ENCODE results near the gene FAM131C. TPM values are rescaled to one million over a fixed set of nuclear protein-coding genes. Genes with fewer than 3 reads are reported as not detected.

FAM131C gene
- polyA plus RNA-seq, 3 donors from 2014 or later: not detected

DNA sequence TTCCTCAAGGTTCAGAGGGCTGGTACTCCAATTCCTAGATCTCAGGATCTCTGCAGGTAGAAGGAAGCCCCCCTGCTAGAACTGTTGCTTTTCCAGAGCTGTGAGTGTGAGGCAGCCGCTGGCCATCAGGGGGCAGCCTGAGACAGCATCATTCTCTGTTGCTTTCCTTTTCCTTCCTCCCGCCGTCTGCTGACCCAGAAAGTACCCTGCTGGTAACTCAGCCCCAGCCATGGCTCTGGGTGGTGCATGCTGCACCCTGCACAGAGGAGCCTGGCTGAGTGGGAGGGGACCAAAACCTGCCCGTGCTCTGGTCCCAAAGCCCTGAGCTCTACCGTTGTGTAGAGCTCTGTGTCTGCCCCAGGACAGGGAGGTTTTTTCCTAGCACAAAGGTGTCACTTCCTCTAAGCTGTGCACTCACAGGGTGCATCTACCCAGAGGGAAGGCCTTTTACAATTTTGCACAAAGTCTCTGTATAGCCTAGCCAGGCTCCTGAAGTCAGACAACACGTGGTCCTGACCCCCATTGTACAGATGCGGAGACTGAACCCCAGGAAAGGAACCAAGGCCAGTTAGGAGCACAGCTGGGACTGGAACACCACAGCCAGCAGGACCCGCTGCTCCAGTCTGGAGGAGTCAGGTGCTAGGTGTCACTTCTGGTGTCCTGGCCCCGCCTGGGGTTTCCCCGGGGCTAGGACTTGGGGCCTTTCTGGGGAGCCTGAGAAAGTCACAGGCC lies 5.6 kb upstream of the FAM131C start:
- Mint-ChIP-seq H3K9me3 (no peaks in the 10 kb centered on the region), H3K27me3 (ENCODE audit: low read depth in 3 of 3) (peaks cover 6 to 8% (median 7%) of the 10 kb centered on the region in 3 donors), H3K27ac (peak overlapping the region; percentile 59 to 93 (median 76)), H3K4me3 (peak overlapping the region; percentile 79 to 95 (median 87)), H3K4me1 (peaks cover 11 to 18% of the 10 kb centered on the region in 2 donors), H3K36me3 (no peaks in the 10 kb centered on the region)
- DNase-seq: peak; percentile 76 to 80 (median 76)

GRCh38 chr1:16077406-16078245 lies 4.2 kb upstream of the FAM131C start:
- no peak for DNase-seq
- Mint-ChIP-seq H3K4me1 (peaks cover 17 to 23% of the 10 kb centered on the region in 2 donors), H3K9me3 (no peaks in the 10 kb centered on the region), H3K27me3 (ENCODE audit: low read depth in 3 of 3) (peaks cover 7 to 12% (median 10%) of the 10 kb centered on the region in 3 donors), H3K36me3 (no peaks in the 10 kb centered on the region), H3K27ac (peak overlapping the region in 1 of 6 donors; percentile 40), H3K4me3 (peak overlapping the region in 3 of 5 donors; percentile 25 to 51 (median 47))

DNA sequence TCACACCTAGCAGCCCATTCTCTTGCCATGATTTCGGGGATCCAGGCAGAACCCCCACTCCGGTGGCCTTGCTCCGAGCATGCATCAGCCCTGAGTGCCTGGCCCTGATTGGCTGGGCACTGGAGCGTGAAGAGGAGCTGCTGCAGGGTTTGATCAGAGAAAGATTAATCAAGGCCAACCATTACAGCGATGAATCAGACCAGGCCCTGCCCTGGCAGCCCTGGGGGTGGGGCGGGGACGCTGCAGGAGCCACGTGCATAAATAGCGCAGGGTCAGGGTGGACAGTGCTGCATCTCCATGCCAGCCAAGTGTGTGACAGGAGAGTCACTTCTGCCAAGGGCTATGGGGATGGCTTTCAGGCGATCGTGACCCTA lies 3.4 kb upstream of the FAM131C start:
- H3K4me3 Mint-ChIP-seq: no peak overlapping the region

DNA sequence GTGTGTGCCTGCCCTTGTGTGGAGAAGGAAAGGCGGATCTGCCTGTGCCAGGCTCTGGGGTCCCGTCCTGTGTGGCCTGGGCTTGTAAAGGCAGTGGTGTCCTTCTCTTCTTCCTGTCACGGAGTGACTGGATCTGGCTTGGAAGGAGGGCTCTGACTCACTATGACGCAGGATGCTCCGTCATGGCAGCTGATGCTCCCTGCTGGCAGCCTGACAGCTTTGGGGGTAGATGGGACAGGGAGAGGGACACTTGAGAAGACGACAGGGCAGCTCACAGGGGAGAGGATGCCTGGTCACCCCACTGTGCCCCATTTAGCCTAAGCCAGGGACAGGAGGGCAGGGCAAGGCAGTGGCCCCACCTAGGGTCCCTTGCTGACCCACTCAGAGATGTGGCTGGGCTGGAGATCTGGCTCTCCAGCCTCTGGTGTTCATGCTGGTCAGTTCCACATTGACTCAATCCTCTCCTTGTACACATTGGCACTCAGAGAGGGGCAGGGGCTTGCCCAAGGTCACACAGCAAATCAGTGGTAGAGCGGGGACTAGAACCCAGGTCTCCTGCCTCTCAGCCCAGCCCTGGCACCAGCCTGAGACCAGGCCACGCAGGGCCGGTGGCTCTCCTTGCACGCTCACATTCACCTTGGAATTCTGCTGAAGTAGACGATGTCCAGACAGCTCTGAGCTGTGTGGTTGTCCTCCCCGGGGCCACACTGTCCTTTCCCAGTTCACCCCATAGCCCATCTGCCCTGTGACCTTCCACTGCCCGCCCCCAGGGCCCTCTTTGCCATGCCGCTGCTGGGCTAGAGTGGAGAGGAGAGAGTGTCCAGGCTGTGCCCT lies 2.8 kb upstream of the FAM131C start:
- H3K9me3 Mint-ChIP-seq: no peaks in the 10 kb centered on the region
- peaks cover 9 to 16% (median 10%) of the 10 kb centered on the region in 3 donors for H3K27me3 Mint-ChIP-seq (ENCODE audit: low read depth in 3 of 3)
- H3K36me3 Mint-ChIP-seq: no peaks in the 10 kb centered on the region
- H3K27ac Mint-ChIP-seq: peak overlapping the region in 1 of 6 donors; percentile 40
- H3K4me1 Mint-ChIP-seq: peaks cover 17 to 25% of the 10 kb centered on the region in 2 donors
- H3K4me3 Mint-ChIP-seq: no peak overlapping the region
- DNase-seq: no peak

More for the DNA sequence above, 3.4 kb upstream of the FAM131C start:
- DNase-seq: no peak
- H3K4me1 Mint-ChIP-seq: peaks cover 17 to 25% of the 10 kb centered on the region in 2 donors
- H3K27ac Mint-ChIP-seq: no peak overlapping the region
- H3K36me3 Mint-ChIP-seq: no peaks in the 10 kb centered on the region
- H3K9me3 Mint-ChIP-seq: no peaks in the 10 kb centered on the region
- H3K27me3 Mint-ChIP-seq (ENCODE audit: low read depth in 3 of 3): peaks cover 9 to 16% (median 10%) of the 10 kb centered on the region in 3 donors

- Mint-ChIP-seq H3K27me3 (ENCODE audit: low read depth in 3 of 3) (peaks cover 9 to 16% (median 10%) of the 10 kb centered on the region in 3 donors), H3K27ac (no peak overlapping the region), H3K4me1 (peaks cover 23 to 24% of the 10 kb centered on the region in 2 donors), H3K36me3 (no peaks in the 10 kb centered on the region), H3K9me3 (no peaks in the 10 kb centered on the region), H3K4me3 (no peak overlapping the region)
- no peak for DNase-seq
Observed at GRCh38 chr1:16075337-16076030, 2.0 kb upstream of the FAM131C start.

- Mint-ChIP-seq H3K9me3 (no peaks in the 10 kb centered on the region), H3K4me3 (peak overlapping the region; percentile 72 to 85 (median 77)), H3K27me3 (ENCODE audit: low read depth in 3 of 3) (peaks cover 9 to 18% (median 10%) of the 10 kb centered on the region in 3 donors), H3K4me1 (peaks cover 25 to 29% of the 10 kb centered on the region in 2 donors), H3K27ac (no peak overlapping the region), H3K36me3 (no peaks in the 10 kb centered on the region)
- no peak for DNase-seq
Observed at GRCh38 chr1:16074217-16074616, 766 bp upstream of the FAM131C start.

DNA sequence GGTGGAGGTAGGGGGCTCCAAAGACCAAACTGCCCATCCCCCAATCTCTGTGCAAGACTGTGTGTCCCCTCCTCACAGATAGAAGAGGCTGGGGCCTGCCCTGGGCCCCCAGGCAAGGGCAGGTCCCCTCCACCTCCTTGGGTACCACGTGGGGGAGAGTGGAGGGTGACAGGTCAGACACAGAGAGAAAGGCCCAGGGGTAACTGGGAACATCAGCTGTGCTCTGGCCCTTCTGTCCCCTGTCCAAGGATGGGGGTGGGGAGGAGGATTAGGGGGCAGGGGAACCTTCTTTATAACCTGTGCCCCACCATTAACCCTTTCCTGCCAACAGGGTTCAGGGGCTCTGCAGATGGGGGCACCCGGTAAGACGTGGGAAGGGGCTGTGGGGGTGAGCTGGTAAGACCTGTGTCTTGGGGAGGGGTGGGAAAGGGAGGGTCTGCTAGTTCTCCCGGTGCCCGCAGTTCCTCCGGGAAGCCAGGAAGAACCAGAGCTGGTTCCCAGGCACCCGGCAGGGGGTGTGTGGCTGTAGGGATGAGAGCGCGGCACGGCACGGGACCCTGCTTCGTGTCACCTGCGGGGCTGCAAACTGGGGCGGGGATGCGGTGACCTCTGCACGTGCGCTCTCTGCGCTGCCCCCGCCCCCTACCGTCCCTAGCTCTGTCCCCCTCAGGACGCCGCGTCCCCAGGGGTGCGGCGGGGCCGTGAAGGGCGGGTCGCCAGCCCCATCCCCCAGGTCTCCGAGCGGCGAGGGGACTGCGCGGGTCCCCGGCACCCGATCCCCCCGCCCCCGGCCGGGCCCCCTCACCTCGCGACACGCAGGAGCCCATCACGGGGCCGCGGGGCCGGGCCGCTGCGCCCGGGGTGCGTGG lies 601 bp downstream of the FAM131C start:
- Mint-ChIP-seq H3K9me3 (no peaks in the 10 kb centered on the region), H3K36me3 (no peaks in the 10 kb centered on the region), H3K27ac (no peak overlapping the region), H3K27me3 (ENCODE audit: low read depth in 3 of 3) (peaks cover 5 to 18% (median 12%) of the 10 kb centered on the region in 3 donors), H3K4me1 (peaks cover 19 to 22% of the 10 kb centered on the region in 2 donors), H3K4me3 (no peak overlapping the region)
- no peak for DNase-seq

GRCh38 chr1:16072095-16072494 lies 1.4 kb downstream of the FAM131C start:
- H3K27me3 Mint-ChIP-seq (ENCODE audit: low read depth in 3 of 3): peaks cover 10 to 15% (median 10%) of the 10 kb centered on the region in 3 donors
- no peak overlapping the region for H3K4me3 Mint-ChIP-seq

DNA sequence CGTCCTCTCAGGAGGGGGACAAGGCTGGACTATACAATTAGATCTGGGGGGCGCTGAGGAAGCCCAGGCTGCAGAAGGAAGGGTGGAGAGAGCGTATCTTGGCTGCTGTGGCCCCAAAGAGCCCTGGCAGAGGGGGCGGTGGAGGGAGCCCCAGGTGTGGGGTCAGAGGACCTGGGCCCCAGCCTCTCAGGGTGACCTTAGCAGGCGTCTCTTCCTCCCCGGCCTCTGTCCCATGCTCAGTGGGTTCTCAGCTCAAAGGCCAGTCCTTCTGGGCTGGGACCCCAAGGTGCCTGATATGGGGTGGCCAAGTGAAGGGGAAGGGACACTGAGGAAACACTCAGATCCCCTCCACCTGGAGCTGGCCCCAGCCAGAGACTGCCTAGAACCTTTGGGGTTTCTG lies 1.8 kb downstream of the FAM131C start:
- Mint-ChIP-seq H3K36me3 (no peaks in the 10 kb centered on the region), H3K9me3 (no peaks in the 10 kb centered on the region), H3K4me3 (no peak overlapping the region), H3K27ac (no peak overlapping the region), H3K27me3 (ENCODE audit: low read depth in 3 of 3) (peaks cover 10 to 15% (median 10%) of the 10 kb centered on the region in 3 donors), H3K4me1 (peaks cover 17 to 22% of the 10 kb centered on the region in 2 donors)
- DNase-seq: no peak

More at GRCh38 chr1:16072095-16072494, 1.4 kb downstream of the FAM131C start:
- Mint-ChIP-seq H3K9me3 (no peaks in the 10 kb centered on the region), H3K36me3 (no peaks in the 10 kb centered on the region), H3K27ac (no peak overlapping the region), H3K4me1 (peaks cover 17 to 22% of the 10 kb centered on the region in 2 donors)
- DNase-seq: no peak

DNA sequence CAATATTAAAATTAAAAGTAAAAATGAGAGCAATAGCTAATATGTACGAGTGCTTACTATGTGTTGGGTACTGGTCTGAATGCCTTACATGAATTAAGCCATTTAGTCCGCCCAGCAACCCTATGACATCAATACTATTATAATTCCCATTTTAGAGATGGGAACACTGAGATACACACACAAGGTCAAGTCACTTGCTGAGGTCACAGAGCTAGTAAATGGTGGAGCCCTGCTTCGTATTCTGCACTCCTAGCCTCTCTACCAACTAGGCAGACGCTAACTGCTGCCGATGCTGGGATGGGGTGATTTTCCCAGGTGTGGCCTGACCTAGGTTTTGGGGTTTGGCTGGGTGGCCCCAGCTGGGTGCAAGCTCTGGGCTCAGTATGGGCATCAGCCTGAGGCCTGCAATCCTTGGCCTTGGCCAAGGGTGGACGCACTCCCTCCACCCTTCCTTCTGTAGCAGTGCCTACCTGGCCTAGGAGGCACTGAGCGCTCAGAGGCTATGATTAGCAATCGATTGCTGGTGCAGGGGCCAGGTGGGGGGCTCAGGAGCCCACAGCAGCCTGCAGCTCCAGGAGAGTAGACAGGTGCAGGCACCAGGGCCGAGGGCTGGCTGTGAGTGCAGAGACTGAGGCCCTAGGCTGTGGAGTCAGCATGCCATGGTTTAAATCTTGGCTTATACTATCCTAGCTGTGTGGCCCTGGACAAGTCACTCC lies 2.7 kb downstream of the FAM131C start:
- Mint-ChIP-seq H3K4me1 (peaks cover 17 to 22% of the 10 kb centered on the region in 2 donors), H3K27me3 (ENCODE audit: low read depth in 3 of 3) (peaks cover 7 to 15% (median 10%) of the 10 kb centered on the region in 3 donors), H3K9me3 (no peaks in the 10 kb centered on the region), H3K4me3 (no peak overlapping the region), H3K36me3 (no peaks in the 10 kb centered on the region), H3K27ac (no peak overlapping the region)
- no peak for DNase-seq

- Mint-ChIP-seq H3K4me3 (no peak overlapping the region), H3K4me1 (peaks cover 22 to 33% of the 10 kb centered on the region in 2 donors), H3K9me3 (no peaks in the 10 kb centered on the region), H3K27ac (peak overlapping the region in 1 of 6 donors; percentile 67), H3K27me3 (ENCODE audit: low read depth in 3 of 3) (peaks cover 6 to 9% (median 6%) of the 10 kb centered on the region in 3 donors), H3K36me3 (no peaks in the 10 kb centered on the region)
- DNase-seq: no peak
Observed at GRCh38 chr1:16068356-16069270, 4.8 kb downstream of the FAM131C start.

Measured in immature natural killer cell (primary cell).